ENCODE measurements around the gene GAS2L3. TPM values are rescaled to one million over a fixed set of nuclear protein-coding genes. Genes with fewer than 3 reads are reported as not detected.

Gene GAS2L3
- total RNA-seq, 2 donors from 2014 or later = 2.7 to 3.1 TPM

- Mint-ChIP-seq H3K27me3 (peaks cover 11% of the 10 kb centered on the region in 2 donors), H3K36me3 (peaks cover 4% of the 10 kb centered on the region), H3K27ac (no peak overlapping the region), H3K4me3 (no peak overlapping the region), H3K4me1 (ENCODE audit: low read depth in 2 of 2) (no peaks in the 10 kb centered on the region), H3K9me3 (peaks cover 8% of the 10 kb centered on the region)
- no peak for ATAC-seq
- no peak for DNase-seq (ENCODE audit: low spot score)
Observed at GRCh38 chr12:100656141-100656540, 82.7 kb downstream of the GAS2L3 start.

- no peak for ATAC-seq
- Mint-ChIP-seq H3K4me1 (ENCODE audit: low read depth in 2 of 2) (no peaks in the 10 kb centered on the region), H3K9me3 (peaks cover 8% of the 10 kb centered on the region), H3K27ac (no peak overlapping the region), H3K27me3 (peaks cover 8% of the 10 kb centered on the region in 2 donors), H3K36me3 (peaks cover 4% of the 10 kb centered on the region), H3K4me3 (no peak overlapping the region)
- no peak for DNase-seq (ENCODE audit: low spot score)
Observed at GRCh38 chr12:100656856-100657255, 83.4 kb downstream of the GAS2L3 start.

- ATAC-seq = no peak
- H3K4me3 Mint-ChIP-seq = no peak overlapping the region
- DNase-seq (ENCODE audit: low spot score) = no peak
- no peak overlapping the region for H3K27ac Mint-ChIP-seq
- peaks cover 8% of the 10 kb centered on the region for H3K9me3 Mint-ChIP-seq
- no peaks in the 10 kb centered on the region for H3K4me1 Mint-ChIP-seq (ENCODE audit: low read depth in 2 of 2)
- H3K27me3 Mint-ChIP-seq = peaks cover 3 to 8% of the 10 kb centered on the region in 2 donors
- peaks cover 4% of the 10 kb centered on the region for H3K36me3 Mint-ChIP-seq
Observed at GRCh38 chr12:100661300-100661951, 87.9 kb downstream of the GAS2L3 start.

GRCh38 chr12:100666588-100666987, 93.1 kb downstream of the GAS2L3 start:
- H3K4me1 Mint-ChIP-seq (ENCODE audit: low read depth in 2 of 2) = no peaks in the 10 kb centered on the region
- peaks cover 4 to 16% of the 10 kb centered on the region in 2 donors for H3K27me3 Mint-ChIP-seq
- H3K4me3 Mint-ChIP-seq = no peak overlapping the region

DNA sequence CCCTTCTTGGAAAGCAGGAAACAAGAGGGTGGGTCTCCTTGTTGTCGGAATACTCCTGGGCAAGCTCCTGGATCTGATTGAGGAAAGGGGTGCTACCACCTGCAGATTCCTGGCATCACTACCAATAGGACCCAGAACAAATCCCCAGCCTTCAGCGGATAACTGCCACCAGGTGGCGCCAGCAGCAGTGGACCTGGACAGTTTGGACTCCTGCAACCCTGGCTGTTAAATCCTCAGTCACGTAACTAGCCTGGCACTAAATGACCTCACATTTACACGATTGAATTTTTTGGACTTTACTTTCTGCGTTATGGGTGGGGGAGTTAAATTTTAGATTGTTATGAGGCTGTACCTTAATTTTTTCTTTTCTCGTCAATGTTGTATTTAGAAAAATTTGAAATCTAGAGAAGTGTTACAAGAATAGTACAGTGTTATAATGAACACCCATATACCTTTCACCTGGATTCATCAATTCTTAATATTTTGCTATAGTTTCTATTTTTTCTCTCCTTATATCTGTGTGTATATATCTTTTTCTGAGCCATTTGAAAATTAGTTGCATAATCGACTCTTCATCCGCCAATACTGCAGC, 95.6 kb downstream of the GAS2L3 start:
- no peaks in the 10 kb centered on the region for H3K4me1 Mint-ChIP-seq (ENCODE audit: low read depth in 2 of 2)
- peak; percentile 54 to 61 for ATAC-seq

More at GRCh38 chr12:100666588-100666987, 93.1 kb downstream of the GAS2L3 start:
- H3K36me3 Mint-ChIP-seq = no peaks in the 10 kb centered on the region
- DNase-seq (ENCODE audit: low spot score) (no peak), ATAC-seq (no peak)
- H3K27ac Mint-ChIP-seq = no peak overlapping the region
- H3K9me3 Mint-ChIP-seq = no peaks in the 10 kb centered on the region

DNA sequence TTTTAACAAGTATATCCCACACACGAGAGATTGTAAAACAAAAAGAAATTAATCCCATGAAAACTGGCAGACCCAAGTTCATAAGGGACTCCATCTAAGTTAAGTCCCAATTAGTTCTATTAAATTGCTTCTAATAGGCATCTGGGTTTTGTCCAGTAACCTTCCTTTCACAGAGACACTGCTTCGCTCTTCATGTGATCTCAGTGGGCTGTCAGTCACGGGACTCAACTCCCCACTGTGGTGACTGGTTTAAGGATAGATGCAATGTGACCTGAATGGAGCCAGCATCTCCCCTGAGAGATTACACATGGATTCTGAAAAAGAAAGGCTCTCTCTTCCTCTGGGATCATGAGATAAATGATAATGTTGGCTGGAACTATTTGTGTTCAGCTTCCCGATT, 96.4 kb downstream of the GAS2L3 start:
- no peak overlapping the region for H3K4me3 Mint-ChIP-seq
- H3K27ac Mint-ChIP-seq = no peak overlapping the region
- H3K4me1 Mint-ChIP-seq (ENCODE audit: low read depth in 2 of 2) = no peaks in the 10 kb centered on the region
- H3K9me3 Mint-ChIP-seq = no peaks in the 10 kb centered on the region
- H3K36me3 Mint-ChIP-seq = no peaks in the 10 kb centered on the region
- H3K27me3 Mint-ChIP-seq = peaks cover 10 to 16% of the 10 kb centered on the region in 2 donors
- DNase-seq (ENCODE audit: low spot score) = no peak
- no peak for ATAC-seq

More for the DNA sequence above, 95.6 kb downstream of the GAS2L3 start:
- no peaks in the 10 kb centered on the region for H3K36me3 Mint-ChIP-seq
- peaks cover 7 to 16% of the 10 kb centered on the region in 2 donors for H3K27me3 Mint-ChIP-seq
- H3K4me3 Mint-ChIP-seq = no peak overlapping the region
- peak; percentile 67 for DNase-seq (ENCODE audit: low spot score)
- H3K9me3 Mint-ChIP-seq = no peaks in the 10 kb centered on the region
- H3K27ac Mint-ChIP-seq = no peak overlapping the region

GRCh38 chr12:100671396-100672074, 98.1 kb downstream of the GAS2L3 start:
- H3K9me3 Mint-ChIP-seq = no peaks in the 10 kb centered on the region
- ATAC-seq (no peak), DNase-seq (ENCODE audit: low spot score) (no peak)
- no peaks in the 10 kb centered on the region for H3K4me1 Mint-ChIP-seq (ENCODE audit: low read depth in 2 of 2)
- H3K27me3 Mint-ChIP-seq = peaks cover 10 to 16% of the 10 kb centered on the region in 2 donors
- no peak overlapping the region for H3K27ac Mint-ChIP-seq
- no peaks in the 10 kb centered on the region for H3K36me3 Mint-ChIP-seq
- no peak overlapping the region for H3K4me3 Mint-ChIP-seq

DNA sequence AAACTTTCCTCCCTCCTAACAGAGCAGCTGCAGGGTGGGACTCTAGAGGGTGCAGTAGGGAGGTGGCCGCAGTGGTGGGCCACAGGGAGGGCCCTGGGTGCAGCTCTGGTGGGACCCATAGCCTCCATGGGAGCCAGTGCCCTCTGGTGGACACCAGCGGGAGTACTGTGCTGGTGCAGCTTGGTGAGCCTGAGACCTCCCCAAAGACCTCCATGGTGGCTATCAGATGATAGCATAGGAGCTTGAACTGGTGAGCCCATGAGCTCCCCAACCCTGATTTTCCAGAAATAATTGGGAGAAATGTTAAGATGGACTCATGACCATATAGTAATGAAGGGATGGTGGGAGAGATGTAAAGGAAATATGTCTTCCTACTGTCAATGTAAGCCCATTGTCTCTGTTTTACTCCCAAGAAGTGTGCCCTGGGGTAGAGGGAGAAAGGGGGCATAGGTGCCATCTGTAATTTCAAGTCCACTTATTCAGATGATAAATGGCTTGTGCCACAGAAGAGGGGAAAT, 98.7 kb downstream of the GAS2L3 start:
- Mint-ChIP-seq H3K4me1 (ENCODE audit: low read depth in 2 of 2) (no peaks in the 10 kb centered on the region), H3K27me3 (peaks cover 8 to 16% of the 10 kb centered on the region in 2 donors), H3K27ac (no peak overlapping the region), H3K9me3 (no peaks in the 10 kb centered on the region), H3K4me3 (no peak overlapping the region), H3K36me3 (no peaks in the 10 kb centered on the region)
- ATAC-seq (peak; percentile 53 to 64), DNase-seq (ENCODE audit: low spot score) (no peak)

DNA sequence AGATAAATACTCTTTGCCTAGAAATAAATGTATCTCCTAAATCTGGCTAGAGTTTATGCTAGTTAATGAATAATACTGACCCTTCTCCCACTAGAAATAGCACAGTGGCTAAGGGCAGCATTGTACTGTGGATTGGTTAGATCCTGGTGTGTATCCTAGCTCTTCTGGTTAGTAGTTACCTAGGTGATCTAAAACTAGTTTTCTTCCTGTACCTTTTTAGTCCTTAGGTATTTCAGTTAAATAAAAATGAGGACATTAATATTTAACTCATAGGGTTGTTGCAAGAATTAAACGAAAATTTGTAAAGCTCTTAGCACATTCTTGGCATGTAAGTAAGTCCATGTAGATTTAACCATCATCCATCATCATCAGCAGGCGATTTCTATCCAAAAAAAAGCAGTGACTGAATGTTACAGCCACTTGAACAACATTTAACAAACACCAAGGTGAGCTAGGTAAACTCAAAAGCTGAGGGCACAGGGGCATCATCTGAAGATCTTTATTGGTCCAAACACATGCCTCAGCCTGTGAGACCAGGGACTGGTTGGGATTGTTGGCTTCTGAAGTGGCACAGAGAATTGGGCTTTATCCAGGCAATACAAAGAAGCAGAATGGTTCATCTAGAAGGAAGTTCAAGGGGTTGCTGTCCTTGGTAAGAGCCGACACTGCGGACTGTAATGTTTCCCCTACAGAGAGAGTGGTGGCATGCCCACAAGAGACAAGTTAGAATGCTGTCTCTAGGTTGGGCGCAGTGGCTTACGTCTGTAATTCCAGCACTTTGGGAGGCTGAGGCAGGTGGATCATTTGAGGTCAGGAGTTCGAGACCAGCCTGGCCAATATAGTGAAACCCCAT, 100.8 kb downstream of the GAS2L3 start:
- Mint-ChIP-seq H3K27me3 (peaks cover 7 to 15% of the 10 kb centered on the region in 2 donors), H3K4me3 (no peak overlapping the region)
- no peak for ATAC-seq

More for the DNA sequence above, 100.8 kb downstream of the GAS2L3 start:
- Mint-ChIP-seq H3K36me3 (no peaks in the 10 kb centered on the region), H3K9me3 (no peaks in the 10 kb centered on the region), H3K4me1 (ENCODE audit: low read depth in 2 of 2) (no peaks in the 10 kb centered on the region), H3K27ac (no peak overlapping the region)
- no peak for DNase-seq (ENCODE audit: low spot score)

Other genes with a start within 250 kb of the GAS2L3 start
- not detected for gene SLC17A8, start 216.6 kb upstream of the GAS2L3 start, total RNA-seq
- gene NR1H4, start 99.8 kb upstream of the GAS2L3 start, total RNA-seq = not detected
- gene ANO4, start 221.1 kb downstream of the GAS2L3 start, total RNA-seq = not detected

Data from natural killer cell treated with Interleukin-12 subunit alpha and Interleukin-12 subunit beta and Interleukin-15 and Interleukin-18, amount 100 ng/mL, for 72 hours (primary cell).